ENCODE results near the gene SPATA31C1. TPM values are rescaled to one million over a fixed set of nuclear protein-coding genes. Genes with fewer than 3 reads are reported as not detected.
A peak's percentile ranks its signal among the peaks of the same experiment; 100 is the strongest.

The SPATA31C1 gene
- total RNA-seq, 1 experiment from 2014 or later = not detected

DNA sequence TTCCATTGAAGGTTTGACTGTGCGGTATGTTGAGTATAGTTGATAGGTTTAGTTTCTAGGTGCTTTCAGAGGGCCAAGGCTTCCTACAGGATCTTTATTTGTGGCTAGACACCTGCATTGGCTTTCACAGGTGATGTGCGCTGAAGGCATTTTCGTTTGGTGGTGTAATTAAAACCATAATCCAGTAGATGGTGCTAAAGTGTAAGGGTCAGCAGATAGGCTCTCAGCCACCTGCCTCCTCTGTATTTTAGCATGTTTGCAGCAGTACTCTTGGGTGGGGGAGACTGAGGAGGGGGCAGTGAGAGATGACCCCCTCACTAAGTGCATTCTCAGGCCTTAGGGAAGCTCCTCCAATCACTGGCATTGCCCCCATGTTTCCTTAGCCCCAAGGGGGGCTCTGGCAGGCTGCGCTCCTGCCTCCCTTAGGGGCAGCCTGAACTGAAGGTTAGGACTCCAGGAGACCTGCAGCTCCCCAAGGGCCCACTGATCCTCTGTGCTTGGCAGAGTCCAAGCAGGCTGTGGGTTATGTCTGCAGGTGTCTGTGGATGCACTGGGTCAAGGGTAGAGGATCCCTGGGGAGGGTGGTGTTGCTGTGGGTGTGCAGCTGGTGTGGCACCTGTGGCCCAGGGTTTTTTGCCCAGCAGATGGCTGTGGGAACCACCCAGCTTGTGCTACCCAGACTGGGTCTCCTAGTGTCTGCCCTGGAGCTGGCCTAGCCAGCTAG lies 33.2 kb downstream of the SPATA31C1 start:
- no peaks in the 10 kb centered on the region for H3F3A ChIP-seq (ENCODE audit: low read length, unreplicated experiment)
- no peaks in the 10 kb centered on the region for H3K9me3 ChIP-seq (ENCODE audit: low read length)
- no peak overlapping the region for H3K4me2 ChIP-seq (ENCODE audit: low read length)
- no peaks in the 10 kb centered on the region for H3K79me2 ChIP-seq (ENCODE audit: low read length)
- TF ChIP-seq, protein P1, sequence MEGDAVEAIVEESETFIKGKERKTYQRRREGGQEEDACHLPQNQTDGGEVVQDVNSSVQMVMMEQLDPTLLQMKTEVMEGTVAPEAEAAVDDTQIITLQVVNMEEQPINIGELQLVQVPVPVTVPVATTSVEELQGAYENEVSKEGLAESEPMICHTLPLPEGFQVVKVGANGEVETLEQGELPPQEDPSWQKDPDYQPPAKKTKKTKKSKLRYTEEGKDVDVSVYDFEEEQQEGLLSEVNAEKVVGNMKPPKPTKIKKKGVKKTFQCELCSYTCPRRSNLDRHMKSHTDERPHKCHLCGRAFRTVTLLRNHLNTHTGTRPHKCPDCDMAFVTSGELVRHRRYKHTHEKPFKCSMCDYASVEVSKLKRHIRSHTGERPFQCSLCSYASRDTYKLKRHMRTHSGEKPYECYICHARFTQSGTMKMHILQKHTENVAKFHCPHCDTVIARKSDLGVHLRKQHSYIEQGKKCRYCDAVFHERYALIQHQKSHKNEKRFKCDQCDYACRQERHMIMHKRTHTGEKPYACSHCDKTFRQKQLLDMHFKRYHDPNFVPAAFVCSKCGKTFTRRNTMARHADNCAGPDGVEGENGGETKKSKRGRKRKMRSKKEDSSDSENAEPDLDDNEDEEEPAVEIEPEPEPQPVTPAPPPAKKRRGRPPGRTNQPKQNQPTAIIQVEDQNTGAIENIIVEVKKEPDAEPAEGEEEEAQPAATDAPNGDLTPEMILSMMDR (conservative IDR thresholded peaks at IDR 0.05; ENCODE audit: low read depth, low read length) = peak; percentile 68
- no peak for TF ChIP-seq EZH2phosphoT487 (IDR thresholded peaks at IDR 0.05; ENCODE audit: borderline replicate concordance, low read length)
- no peaks in the 10 kb centered on the region for H3K36me3 ChIP-seq (ENCODE audit: low read depth, low read length)
- H2AFZ ChIP-seq (ENCODE audit: low read length) = no peak overlapping the region
- DNase-seq (peak; percentile 66), ATAC-seq (peak; percentile 57)
- no TSS peak for BruUV-seq (replicated peaks)
- H3K9ac ChIP-seq (ENCODE audit: low read length) = no peak overlapping the region
- H3K4me3 ChIP-seq (ENCODE audit: low read length) = no peak overlapping the region
- intact Hi-C loops (cut with micrococcal nuclease) = loop anchor here (10.0 kb wide), 1 partner anchor 1054 kb away; no protein-coding TSS in a partner anchor
- no peaks in the 10 kb centered on the region for H3K4me1 ChIP-seq (ENCODE audit: insufficient read depth, low read length)
- H3K9me2 ChIP-seq (replicated peaks; ENCODE audit: low read length) = no peaks in the 10 kb centered on the region
- ChIA-PET CTCF (interaction anchor here (0.6 kb wide), 1 partner anchor 1048 kb away, joined by 4 read pairs; no protein-coding TSS in a partner anchor), POLR2A (ENCODE audit: unreplicated experiment) (no interaction called here)
- H4K20me1 ChIP-seq (ENCODE audit: low read length) = no peaks in the 10 kb centered on the region
- no peak overlapping the region for H3K27ac ChIP-seq (ENCODE audit: low read length)
- no peaks in the 10 kb centered on the region for H3K27me3 ChIP-seq (ENCODE audit: low read length)

DNA sequence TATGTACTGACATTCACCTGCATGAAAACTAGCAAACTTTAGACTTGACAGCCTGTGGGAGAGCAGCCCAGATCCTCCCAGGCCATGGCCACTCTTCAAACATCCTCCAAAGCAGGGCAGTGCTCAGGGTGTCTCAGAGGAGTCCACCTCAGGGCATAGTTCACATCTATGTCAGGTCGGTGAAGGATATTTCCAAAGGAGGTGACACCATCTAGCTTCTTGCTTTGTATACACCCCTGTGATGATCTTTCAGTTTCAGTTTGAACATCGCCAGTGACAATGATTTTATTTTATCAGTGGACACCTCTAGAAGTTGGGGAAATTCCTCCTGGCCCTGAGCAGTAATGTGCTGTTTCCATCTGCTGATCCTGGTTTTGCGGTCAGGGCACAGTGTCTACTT lies 36.5 kb downstream of the SPATA31C1 start:
- no peak for TF ChIP-seq EZH2phosphoT487 (IDR thresholded peaks at IDR 0.05; ENCODE audit: borderline replicate concordance, low read length)
- no peak for TF ChIP-seq EZH2 (IDR thresholded peaks at IDR 0.05; ENCODE audit: low read length, unreplicated experiment)
- TF ChIP-seq, protein P1 (conservative IDR thresholded peaks at IDR 0.05; ENCODE audit: low read depth, low read length) = no peak
- DNase-seq = no peak
- Histone ChIP-seq H3K79me2 (ENCODE audit: low read length) (no peaks in the 10 kb centered on the region), H2AFZ (ENCODE audit: low read length) (no peak overlapping the region), H3F3A (ENCODE audit: low read length, unreplicated experiment) (no peaks in the 10 kb centered on the region), H3K9me3 (ENCODE audit: low read length) (no peaks in the 10 kb centered on the region), H3K27me3 (ENCODE audit: low read length) (no peaks in the 10 kb centered on the region), H4K20me1 (ENCODE audit: low read length) (no peaks in the 10 kb centered on the region), H3K4me2 (ENCODE audit: low read length) (no peak overlapping the region), H3K9me2 (replicated peaks; ENCODE audit: low read length) (no peaks in the 10 kb centered on the region), H3K4me3 (ENCODE audit: low read length) (no peak overlapping the region), H3K36me3 (ENCODE audit: low read depth, low read length) (no peaks in the 10 kb centered on the region), H3K9ac (ENCODE audit: low read length) (no peak overlapping the region), H3K27ac (ENCODE audit: low read length) (no peak overlapping the region), H3K4me1 (ENCODE audit: insufficient read depth, low read length) (no peaks in the 10 kb centered on the region)
- CTCF ChIA-PET = no interaction called here
- intact Hi-C loops (cut with micrococcal nuclease) = loop anchor here (10.0 kb wide), 1 partner anchor 1051 kb away; no protein-coding TSS in a partner anchor
- no TSS peak for BruUV-seq (replicated peaks)
- ATAC-seq = no peak
- POLR2A ChIA-PET (ENCODE audit: unreplicated experiment) = no interaction called here

GRCh38 chr9:87957839-87958238 lies 40.1 kb downstream of the SPATA31C1 start:
- ATAC-seq = no peak
- intact Hi-C loops (cut with micrococcal nuclease) = loop anchor here (10.0 kb wide), 1 partner anchor 1047 kb away; no protein-coding TSS in a partner anchor
- Histone ChIP-seq H3K27ac (ENCODE audit: low read length) (no peak overlapping the region), H3K9me2 (replicated peaks; ENCODE audit: low read length) (no peaks in the 10 kb centered on the region), H3K4me2 (ENCODE audit: low read length) (no peak overlapping the region), H4K20me1 (ENCODE audit: low read length) (no peaks in the 10 kb centered on the region), H3F3A (ENCODE audit: low read length, unreplicated experiment) (no peaks in the 10 kb centered on the region), H3K9me3 (ENCODE audit: low read length) (no peaks in the 10 kb centered on the region), H2AFZ (ENCODE audit: low read length) (no peak overlapping the region), H3K4me1 (ENCODE audit: insufficient read depth, low read length) (no peaks in the 10 kb centered on the region), H3K9ac (ENCODE audit: low read length) (no peak overlapping the region), H3K27me3 (ENCODE audit: low read length) (no peaks in the 10 kb centered on the region), H3K4me3 (ENCODE audit: low read length) (no peak overlapping the region), H3K36me3 (ENCODE audit: low read depth, low read length) (no peaks in the 10 kb centered on the region), H3K79me2 (ENCODE audit: low read length) (no peaks in the 10 kb centered on the region)
- BruUV-seq (replicated peaks) = no TSS peak
- DNase-seq = no peak
- ChIA-PET CTCF (no interaction called here), POLR2A (ENCODE audit: unreplicated experiment) (no interaction called here)
- TF ChIP-seq, protein P1 (conservative IDR thresholded peaks at IDR 0.05; ENCODE audit: low read depth, low read length) = no peak
- no peak for TF ChIP-seq EZH2 (IDR thresholded peaks at IDR 0.05; ENCODE audit: low read length, unreplicated experiment)
- no peak for TF ChIP-seq EZH2phosphoT487 (IDR thresholded peaks at IDR 0.05; ENCODE audit: borderline replicate concordance, low read length)

All from PC-3 (cell line).